ENCODE data around the gene P2RY6.

DNA sequence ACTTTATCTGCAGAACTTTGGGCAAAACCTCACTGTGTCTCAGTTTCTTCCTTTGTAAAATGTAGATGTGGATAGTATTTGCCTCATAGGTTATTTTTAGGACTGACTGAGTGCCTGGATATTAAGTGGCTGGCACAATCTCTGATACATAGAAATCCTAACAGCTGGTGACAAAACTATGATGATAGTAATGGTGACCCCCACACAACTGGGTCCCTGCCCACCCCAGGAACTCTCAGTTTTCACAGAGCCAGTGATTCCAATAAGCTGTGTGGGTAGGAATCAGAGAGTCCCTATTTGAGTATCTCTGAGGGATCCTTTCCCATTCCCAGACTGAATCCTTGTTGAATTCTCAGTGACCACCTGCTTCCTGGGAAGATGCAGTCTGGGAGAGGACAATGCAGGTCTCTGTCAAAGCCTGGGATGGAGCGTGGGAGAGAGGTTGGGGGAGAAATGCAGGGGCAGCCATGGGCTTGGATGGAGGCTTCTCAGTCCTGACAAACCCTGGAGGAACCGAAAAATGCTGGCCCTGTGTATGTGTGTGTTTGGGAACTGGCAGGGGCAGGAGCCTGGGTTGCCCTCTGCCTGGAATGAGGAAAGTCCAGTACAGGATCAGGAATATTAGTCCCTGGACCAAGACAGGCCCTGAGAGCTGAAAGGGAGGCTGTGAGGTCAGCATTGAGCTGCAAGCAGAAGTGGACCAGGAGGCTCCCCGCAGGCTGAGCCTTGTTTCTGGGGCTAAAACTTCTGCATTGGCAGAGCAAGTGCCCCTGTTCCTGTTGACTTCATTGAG is 6.1 kb upstream of the P2RY6 start:
- TF ChIP-seq, protein P1, sequence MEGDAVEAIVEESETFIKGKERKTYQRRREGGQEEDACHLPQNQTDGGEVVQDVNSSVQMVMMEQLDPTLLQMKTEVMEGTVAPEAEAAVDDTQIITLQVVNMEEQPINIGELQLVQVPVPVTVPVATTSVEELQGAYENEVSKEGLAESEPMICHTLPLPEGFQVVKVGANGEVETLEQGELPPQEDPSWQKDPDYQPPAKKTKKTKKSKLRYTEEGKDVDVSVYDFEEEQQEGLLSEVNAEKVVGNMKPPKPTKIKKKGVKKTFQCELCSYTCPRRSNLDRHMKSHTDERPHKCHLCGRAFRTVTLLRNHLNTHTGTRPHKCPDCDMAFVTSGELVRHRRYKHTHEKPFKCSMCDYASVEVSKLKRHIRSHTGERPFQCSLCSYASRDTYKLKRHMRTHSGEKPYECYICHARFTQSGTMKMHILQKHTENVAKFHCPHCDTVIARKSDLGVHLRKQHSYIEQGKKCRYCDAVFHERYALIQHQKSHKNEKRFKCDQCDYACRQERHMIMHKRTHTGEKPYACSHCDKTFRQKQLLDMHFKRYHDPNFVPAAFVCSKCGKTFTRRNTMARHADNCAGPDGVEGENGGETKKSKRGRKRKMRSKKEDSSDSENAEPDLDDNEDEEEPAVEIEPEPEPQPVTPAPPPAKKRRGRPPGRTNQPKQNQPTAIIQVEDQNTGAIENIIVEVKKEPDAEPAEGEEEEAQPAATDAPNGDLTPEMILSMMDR (IDR thresholded peaks at IDR 0.05) = no peak
- TF ChIP-seq POLR2AphosphoS5 (IDR thresholded peaks at IDR 0.05) (no peak), POLR2A (IDR thresholded peaks at IDR 0.05) (no peak), EP300 (IDR thresholded peaks at IDR 0.05) (no peak)
